Measurements from ENCODE around the gene CHRNG. TPM values are rescaled to one million over a fixed set of nuclear protein-coding genes. Genes with fewer than 3 reads are reported as not detected.

CHRNG gene
- total and polyA plus RNA-seq, 2 donors (not counting 1 experiment from before 2014, with no cell fraction given) = not detected

- Histone ChIP-seq H4K20me1 (ENCODE audit: control insufficient read depth, extremely low read depth, insufficient read depth, low read length) (no peaks in the 10 kb centered on the region), H3K9ac (ENCODE audit: insufficient read depth, low read length) (no peak overlapping the region), H3K4me3 (replicated peaks in 1 of 4; ENCODE audit: control extremely low read depth in 1 of 4, insufficient read depth in 1 of 4, low read depth in 3 of 4, low read length in 4 of 4) (no peak overlapping the region), H2AFZ (ENCODE audit: low read length) (no peak overlapping the region), H3K4me2 (ENCODE audit: extremely low read depth, insufficient read depth, low read length) (no peak overlapping the region), H3K27me3 (ENCODE audit: control insufficient read depth, insufficient read depth, low read length) (peaks cover 11% of the 10 kb centered on the region), H3K4me1 (ENCODE audit: control insufficient read depth, extremely low read depth, insufficient read depth, low read length) (no peaks in the 10 kb centered on the region), H3K79me2 (ENCODE audit: control insufficient read depth, insufficient read depth, low read length) (no peaks in the 10 kb centered on the region), H3K27ac (ENCODE audit: insufficient read depth, low read length) (no peak overlapping the region), H3K9me3 (ENCODE audit: control insufficient read depth, insufficient read depth, low read depth, low read length) (no peaks in the 10 kb centered on the region), H3K36me3 (ENCODE audit: control insufficient read depth, insufficient read depth, low read length) (no peaks in the 10 kb centered on the region)
- no peak for DNase-seq (ENCODE audit: low read depth in 2 of 2)
- TF ChIP-seq, protein P1, sequence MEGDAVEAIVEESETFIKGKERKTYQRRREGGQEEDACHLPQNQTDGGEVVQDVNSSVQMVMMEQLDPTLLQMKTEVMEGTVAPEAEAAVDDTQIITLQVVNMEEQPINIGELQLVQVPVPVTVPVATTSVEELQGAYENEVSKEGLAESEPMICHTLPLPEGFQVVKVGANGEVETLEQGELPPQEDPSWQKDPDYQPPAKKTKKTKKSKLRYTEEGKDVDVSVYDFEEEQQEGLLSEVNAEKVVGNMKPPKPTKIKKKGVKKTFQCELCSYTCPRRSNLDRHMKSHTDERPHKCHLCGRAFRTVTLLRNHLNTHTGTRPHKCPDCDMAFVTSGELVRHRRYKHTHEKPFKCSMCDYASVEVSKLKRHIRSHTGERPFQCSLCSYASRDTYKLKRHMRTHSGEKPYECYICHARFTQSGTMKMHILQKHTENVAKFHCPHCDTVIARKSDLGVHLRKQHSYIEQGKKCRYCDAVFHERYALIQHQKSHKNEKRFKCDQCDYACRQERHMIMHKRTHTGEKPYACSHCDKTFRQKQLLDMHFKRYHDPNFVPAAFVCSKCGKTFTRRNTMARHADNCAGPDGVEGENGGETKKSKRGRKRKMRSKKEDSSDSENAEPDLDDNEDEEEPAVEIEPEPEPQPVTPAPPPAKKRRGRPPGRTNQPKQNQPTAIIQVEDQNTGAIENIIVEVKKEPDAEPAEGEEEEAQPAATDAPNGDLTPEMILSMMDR (conservative IDR thresholded peaks at IDR 0.05 in 1 of 2, IDR thresholded peaks at IDR 0.05 in 1 of 2; ENCODE audit: low read depth in 1 of 2, low read length in 2 of 2) = no peak
- TF ChIP-seq EZH2 (IDR thresholded peaks at IDR 0.05; ENCODE audit: low read length, missing control alignments) = no peak
Observed at GRCh38 chr2:232491139-232491780, 48.2 kb upstream of the CHRNG start.

DNA sequence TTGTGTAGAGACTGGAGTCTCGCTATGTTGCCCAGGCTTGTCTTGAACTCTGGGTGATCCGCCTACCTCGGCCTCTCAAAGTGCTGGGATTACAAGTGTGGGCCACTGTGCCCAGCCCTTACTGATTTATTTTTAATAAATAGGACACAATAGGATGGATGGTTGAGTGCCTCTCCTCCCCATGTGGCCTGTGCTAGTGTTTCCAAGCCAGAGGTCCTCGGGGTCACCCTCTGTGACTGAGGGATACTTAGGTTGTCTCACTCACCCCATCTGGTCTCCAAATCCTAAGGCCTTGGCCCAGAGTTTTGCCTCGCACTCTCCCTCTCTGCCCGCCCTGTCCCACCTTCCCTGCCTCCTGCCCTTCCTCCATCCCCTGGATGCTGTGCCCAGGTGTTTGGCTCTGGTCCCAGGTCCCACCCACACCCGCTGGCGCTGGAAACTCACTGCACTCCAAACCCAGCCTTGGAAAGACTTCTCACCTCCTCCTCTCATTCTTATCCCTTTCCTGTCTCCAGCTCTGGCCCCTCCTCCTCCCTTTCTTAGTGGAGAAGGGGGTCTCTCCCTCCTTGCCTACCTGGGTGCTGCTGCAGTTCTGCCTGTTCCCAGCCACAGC lies 47.1 kb upstream of the CHRNG start:
- Histone ChIP-seq H3K9ac (ENCODE audit: insufficient read depth, low read length) (no peak overlapping the region), H3K4me3 (replicated peaks in 1 of 4; ENCODE audit: control extremely low read depth in 1 of 4, insufficient read depth in 1 of 4, low read depth in 3 of 4, low read length in 4 of 4) (no peak overlapping the region), H3K4me1 (ENCODE audit: control insufficient read depth, extremely low read depth, insufficient read depth, low read length) (no peaks in the 10 kb centered on the region), H3K4me2 (ENCODE audit: extremely low read depth, insufficient read depth, low read length) (no peak overlapping the region), H3K27ac (ENCODE audit: insufficient read depth, low read length) (no peak overlapping the region), H3K79me2 (ENCODE audit: control insufficient read depth, insufficient read depth, low read length) (no peaks in the 10 kb centered on the region), H3K9me3 (ENCODE audit: control insufficient read depth, insufficient read depth, low read depth, low read length) (no peaks in the 10 kb centered on the region), H3K27me3 (ENCODE audit: control insufficient read depth, insufficient read depth, low read length) (peaks cover 8% of the 10 kb centered on the region), H4K20me1 (ENCODE audit: control insufficient read depth, extremely low read depth, insufficient read depth, low read length) (no peaks in the 10 kb centered on the region), H2AFZ (ENCODE audit: low read length) (no peak overlapping the region), H3K36me3 (ENCODE audit: control insufficient read depth, insufficient read depth, low read length) (no peaks in the 10 kb centered on the region)
- TF ChIP-seq, protein P1 (conservative IDR thresholded peaks at IDR 0.05 in 1 of 2, IDR thresholded peaks at IDR 0.05 in 1 of 2; ENCODE audit: low read depth in 1 of 2, low read length in 2 of 2) = no peak
- no peak for TF ChIP-seq EZH2 (IDR thresholded peaks at IDR 0.05; ENCODE audit: low read length, missing control alignments)
- no peak for DNase-seq (ENCODE audit: low read depth in 2 of 2)

- no peak overlapping the region for H3K27ac ChIP-seq (ENCODE audit: insufficient read depth, low read length)
- TF ChIP-seq EZH2 (IDR thresholded peaks at IDR 0.05; ENCODE audit: low read length, missing control alignments) = no peak
- TF ChIP-seq, protein P1 (conservative IDR thresholded peaks at IDR 0.05 in 1 of 2, IDR thresholded peaks at IDR 0.05 in 1 of 2; ENCODE audit: low read depth in 1 of 2, low read length in 2 of 2) = no peak
- H3K4me3 ChIP-seq (replicated peaks in 1 of 4; ENCODE audit: control extremely low read depth in 1 of 4, insufficient read depth in 1 of 4, low read depth in 3 of 4, low read length in 4 of 4) = no peak overlapping the region
- H3K36me3 ChIP-seq (ENCODE audit: control insufficient read depth, insufficient read depth, low read length) = no peaks in the 10 kb centered on the region
- H3K4me2 ChIP-seq (ENCODE audit: extremely low read depth, insufficient read depth, low read length) = no peak overlapping the region
- peaks cover 8% of the 10 kb centered on the region for H3K27me3 ChIP-seq (ENCODE audit: control insufficient read depth, insufficient read depth, low read length)
- no peaks in the 10 kb centered on the region for H3K79me2 ChIP-seq (ENCODE audit: control insufficient read depth, insufficient read depth, low read length)
- H3K9ac ChIP-seq (ENCODE audit: insufficient read depth, low read length) = no peak overlapping the region
- H4K20me1 ChIP-seq (ENCODE audit: control insufficient read depth, extremely low read depth, insufficient read depth, low read length) = no peaks in the 10 kb centered on the region
- H3K9me3 ChIP-seq (ENCODE audit: control insufficient read depth, insufficient read depth, low read depth, low read length) = no peaks in the 10 kb centered on the region
- no peak overlapping the region for H2AFZ ChIP-seq (ENCODE audit: low read length)
- no peaks in the 10 kb centered on the region for H3K4me1 ChIP-seq (ENCODE audit: control insufficient read depth, extremely low read depth, insufficient read depth, low read length)
- DNase-seq (ENCODE audit: low read depth in 2 of 2) = no peak
Observed at GRCh38 chr2:232492963-232493700, 46.4 kb upstream of the CHRNG start.
